ENCODE data around the gene MUSK. TPM values are rescaled to one million over a fixed set of nuclear protein-coding genes. Genes with fewer than 3 reads are reported as not detected.
"Not testable (repeated sequence)": the region's sequence is repeated elsewhere in the genome, so short reads cannot be mapped to it uniquely, and the experiment has no call there.

MUSK gene
- total and polyA plus RNA-seq, 5 donors = 0.86 to 6.4 (median 4.7) TPM

DNA sequence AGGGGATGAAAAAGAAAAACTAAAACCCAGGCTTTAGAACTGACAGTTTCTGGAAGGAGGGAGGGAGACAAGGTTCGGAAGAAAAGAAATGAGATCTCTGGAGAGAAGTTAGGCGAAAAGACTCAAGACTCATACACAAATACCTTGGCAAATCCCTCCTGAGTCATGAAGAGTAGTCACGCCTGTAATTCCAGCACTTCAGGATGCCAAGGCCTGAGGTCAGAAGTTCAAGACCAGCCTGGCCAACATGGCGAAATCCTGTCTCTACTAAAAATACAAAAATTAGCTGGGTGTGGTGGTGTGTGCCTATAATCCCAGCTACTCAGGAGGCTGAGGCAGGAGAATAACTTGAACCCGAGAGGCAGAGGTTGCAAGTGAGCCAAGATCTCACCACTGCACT, 27.3 kb downstream of the MUSK start:
- H3K27ac ChIP-seq (ENCODE audit: low read length); H3K4me3 ChIP-seq (ENCODE audit: low read length); ATAC-seq; H3K9me3 ChIP-seq (ENCODE audit: control insufficient read depth, low read length); intact Hi-C loops (cut with DNase I); H3K27me3 ChIP-seq (ENCODE audit: control insufficient read depth, insufficient read depth); H3K4me1 ChIP-seq (ENCODE audit: control insufficient read depth, insufficient read depth, low read length): not testable (repeated sequence)
- 81% methylated on average over 5 of the region's 5 CpGs for WGBS
- peak in 2 of 3 donors; percentile 13 to 36 for DNase-seq

GRCh38 chr9:110700953-110701352, 32.4 kb downstream of the MUSK start:
- no peaks in the 10 kb centered on the region for H3K27me3 ChIP-seq (ENCODE audit: control insufficient read depth, insufficient read depth)
- ATAC-seq (no peak), DNase-seq (no peak)
- intact Hi-C loops (cut with DNase I) = no loop called here
- WGBS = 60% methylated on average over 1 of the region's 1 CpG
- H3K9me3 ChIP-seq (ENCODE audit: control insufficient read depth, low read length) = no peaks in the 10 kb centered on the region
- H3K4me3 ChIP-seq (ENCODE audit: low read length) = no peak overlapping the region
- no peak overlapping the region for H3K27ac ChIP-seq (ENCODE audit: low read length)
- no peaks in the 10 kb centered on the region for H3K4me1 ChIP-seq (ENCODE audit: control insufficient read depth, insufficient read depth, low read length)

DNA sequence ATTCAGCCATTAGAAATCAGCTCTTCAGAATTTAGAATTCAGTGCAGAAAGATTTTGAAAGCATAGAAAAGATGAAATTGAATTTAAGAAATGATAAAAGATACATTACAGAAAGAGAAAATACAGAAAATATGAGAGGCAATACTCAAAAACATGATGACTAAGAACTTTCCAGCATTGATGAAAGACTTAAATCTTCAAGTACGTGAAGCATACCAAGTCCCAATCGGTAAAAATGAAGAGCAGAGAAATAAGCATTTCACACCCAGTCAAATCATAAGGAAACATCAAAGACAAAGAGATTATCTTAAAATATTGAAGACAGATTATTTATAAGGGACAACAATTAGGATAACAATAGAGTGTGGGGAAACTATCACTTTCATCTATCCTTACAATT, 35.1 kb downstream of the MUSK start:
- Histone ChIP-seq H3K9me3 (ENCODE audit: control insufficient read depth, low read length) (no peaks in the 10 kb centered on the region), H3K27me3 (ENCODE audit: control insufficient read depth, insufficient read depth) (no peaks in the 10 kb centered on the region), H3K4me1 (ENCODE audit: control insufficient read depth, insufficient read depth, low read length) (no peaks in the 10 kb centered on the region), H3K4me3 (ENCODE audit: low read length) (no peak overlapping the region), H3K27ac (ENCODE audit: low read length) (no peak overlapping the region)
- 97% methylated on average over 2 of the region's 2 CpGs for WGBS
- ATAC-seq = no peak
- no peak for DNase-seq
- intact Hi-C loops (cut with DNase I) = no loop called here

DNA sequence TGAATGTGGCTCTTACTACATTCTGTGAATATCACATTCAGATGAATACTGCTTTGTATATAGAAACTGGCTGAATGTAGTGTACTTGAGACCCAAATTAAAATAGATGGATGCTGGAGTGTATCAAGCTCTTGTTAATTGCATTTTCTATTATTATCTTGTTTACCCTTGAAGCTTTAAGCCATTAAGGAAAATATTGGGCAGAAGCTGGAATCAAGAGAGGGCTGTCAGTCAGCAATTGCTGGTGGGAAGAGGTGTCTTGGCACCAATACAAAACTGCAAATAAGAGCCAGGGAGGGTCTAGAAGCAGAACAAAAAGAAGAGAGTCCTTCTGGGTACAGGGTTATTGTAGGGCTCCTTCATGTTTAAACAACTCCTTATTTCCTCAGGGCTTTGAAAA, 38.8 kb downstream of the MUSK start:
- Histone ChIP-seq H3K9me3 (ENCODE audit: control insufficient read depth, low read length) (no peaks in the 10 kb centered on the region), H3K27ac (ENCODE audit: low read length) (no peak overlapping the region), H3K4me3 (ENCODE audit: low read length) (no peak overlapping the region), H3K27me3 (ENCODE audit: control insufficient read depth, insufficient read depth) (no peaks in the 10 kb centered on the region), H3K4me1 (ENCODE audit: control insufficient read depth, insufficient read depth, low read length) (no peaks in the 10 kb centered on the region)
- ATAC-seq = no peak
- intact Hi-C loops (cut with DNase I) = no loop called here
- no peak for DNase-seq

GRCh38 chr9:110710420-110710819, 41.8 kb downstream of the MUSK start:
- no peaks in the 10 kb centered on the region for H3K4me1 ChIP-seq (ENCODE audit: control insufficient read depth, insufficient read depth, low read length)
- H3K4me3 ChIP-seq (ENCODE audit: low read length) = no peak overlapping the region
- no peaks in the 10 kb centered on the region for H3K27me3 ChIP-seq (ENCODE audit: control insufficient read depth, insufficient read depth)
- no peak overlapping the region for H3K27ac ChIP-seq (ENCODE audit: low read length)
- WGBS = 68% methylated on average over 3 of the region's 3 CpGs
- ATAC-seq (no peak), DNase-seq (no peak)
- intact Hi-C loops (cut with DNase I) = no loop called here
- H3K9me3 ChIP-seq (ENCODE audit: control insufficient read depth, low read length) = no peaks in the 10 kb centered on the region

DNA sequence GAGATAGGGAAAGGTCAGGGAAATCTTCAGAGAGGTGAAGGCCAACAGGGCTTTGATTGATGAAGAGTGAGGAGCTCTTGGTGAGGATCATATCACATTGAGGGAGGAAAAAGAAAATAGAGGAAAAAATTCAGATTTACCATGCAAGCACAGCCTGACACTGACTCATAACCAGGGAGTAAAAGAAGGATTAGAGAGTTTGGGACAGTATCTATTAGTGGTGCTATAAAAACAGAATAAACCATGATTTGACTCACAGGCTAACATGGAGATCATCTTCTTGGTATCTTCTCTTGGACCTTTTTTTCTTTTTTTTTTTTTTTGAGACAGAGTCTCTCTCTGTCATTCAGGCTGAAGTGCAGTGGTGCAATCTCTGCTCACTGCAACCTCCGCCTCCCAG, 44.4 kb downstream of the MUSK start:
- H3K9me3 ChIP-seq (ENCODE audit: control insufficient read depth, low read length) = no peaks in the 10 kb centered on the region
- ATAC-seq = no peak
- H3K4me1 ChIP-seq (ENCODE audit: control insufficient read depth, insufficient read depth, low read length) = no peaks in the 10 kb centered on the region
- DNase-seq = no peak
- H3K27me3 ChIP-seq (ENCODE audit: control insufficient read depth, insufficient read depth) = no peaks in the 10 kb centered on the region
- no peak overlapping the region for H3K4me3 ChIP-seq (ENCODE audit: low read length)
- intact Hi-C loops (cut with DNase I) = no loop called here
- 97% methylated on average over 1 of the region's 1 CpG for WGBS
- H3K27ac ChIP-seq (ENCODE audit: low read length) = no peak overlapping the region

DNA sequence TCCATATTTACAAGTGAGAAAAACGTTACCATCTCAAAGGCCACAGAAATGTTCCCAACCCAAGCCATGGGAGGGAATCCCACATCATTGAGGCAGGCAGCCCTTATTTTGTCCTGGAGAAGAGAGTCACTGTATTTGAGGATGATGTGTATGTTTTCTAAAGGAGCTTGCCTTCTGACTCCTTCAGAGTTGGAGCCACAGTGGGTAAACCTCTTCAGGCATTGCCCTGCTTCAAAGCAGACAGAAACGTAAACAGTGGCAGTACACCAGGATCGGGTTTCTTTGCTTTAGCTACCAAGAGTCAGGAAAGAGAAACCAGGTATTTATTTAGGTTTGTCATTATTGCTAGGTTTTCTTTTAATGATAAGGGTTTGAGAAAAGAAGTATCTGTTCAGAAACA, 45.7 kb downstream of the MUSK start:
- WGBS = 55% methylated on average over 3 of the region's 3 CpGs
- Histone ChIP-seq H3K27ac (ENCODE audit: low read length) (no peak overlapping the region), H3K4me3 (ENCODE audit: low read length) (no peak overlapping the region), H3K9me3 (ENCODE audit: control insufficient read depth, low read length) (no peaks in the 10 kb centered on the region), H3K27me3 (ENCODE audit: control insufficient read depth, insufficient read depth) (no peaks in the 10 kb centered on the region), H3K4me1 (ENCODE audit: control insufficient read depth, insufficient read depth, low read length) (no peaks in the 10 kb centered on the region)
- intact Hi-C loops (cut with DNase I) = no loop called here
- DNase-seq (no peak), ATAC-seq (no peak)

DNA sequence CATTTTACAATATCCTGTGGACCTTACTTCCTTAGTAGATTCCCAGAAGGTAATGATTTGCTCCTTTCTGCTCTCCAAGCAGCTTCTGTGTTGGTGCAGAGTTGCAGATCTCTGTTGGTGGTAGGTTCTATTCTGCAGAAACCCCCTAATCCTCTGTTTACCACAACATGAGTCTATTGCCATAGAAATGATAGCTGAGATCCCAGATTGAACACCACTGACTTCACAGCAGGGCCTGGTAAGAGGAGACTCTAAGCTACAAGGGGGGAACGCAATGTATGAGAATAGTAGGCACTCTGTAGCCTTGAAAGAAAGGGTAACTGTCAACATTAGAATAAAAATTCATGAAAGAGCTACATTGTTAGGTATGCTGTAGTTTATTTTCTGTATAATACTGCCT, 59.5 kb downstream of the MUSK start:
- H3K27ac ChIP-seq (ENCODE audit: low read length) = no peak overlapping the region
- DNase-seq = no peak
- no peaks in the 10 kb centered on the region for H3K4me1 ChIP-seq (ENCODE audit: control insufficient read depth, insufficient read depth, low read length)
- no peaks in the 10 kb centered on the region for H3K27me3 ChIP-seq (ENCODE audit: control insufficient read depth, insufficient read depth)
- no peak for ATAC-seq
- no peak overlapping the region for H3K4me3 ChIP-seq (ENCODE audit: low read length)
- 88% methylated on average over 1 of the region's 1 CpG for WGBS
- intact Hi-C loops (cut with DNase I) = no loop called here
- H3K9me3 ChIP-seq (ENCODE audit: control insufficient read depth, low read length) = no peaks in the 10 kb centered on the region

- H3K27me3 ChIP-seq (ENCODE audit: control insufficient read depth, insufficient read depth) = no peaks in the 10 kb centered on the region
- DNase-seq (no peak), ATAC-seq (no peak)
- intact Hi-C loops (cut with DNase I) = no loop called here
- H3K9me3 ChIP-seq (ENCODE audit: control insufficient read depth, low read length) = no peaks in the 10 kb centered on the region
- no peaks in the 10 kb centered on the region for H3K4me1 ChIP-seq (ENCODE audit: control insufficient read depth, insufficient read depth, low read length)
- no peak overlapping the region for H3K27ac ChIP-seq (ENCODE audit: low read length)
- no peak overlapping the region for H3K4me3 ChIP-seq (ENCODE audit: low read length)
Measured at GRCh38 chr9:110729641-110730040, 61.0 kb downstream of the MUSK start.

GRCh38 chr9:110731437-110732028, 62.9 kb downstream of the MUSK start:
- H3K9me3 ChIP-seq (ENCODE audit: control insufficient read depth, low read length) = no peaks in the 10 kb centered on the region

GRCh38 chr9:110738982-110739381, 70.4 kb downstream of the MUSK start:
- Histone ChIP-seq H3K27me3 (ENCODE audit: control insufficient read depth, insufficient read depth) (no peaks in the 10 kb centered on the region), H3K4me1 (ENCODE audit: control insufficient read depth, insufficient read depth, low read length) (peaks cover 2% of the 10 kb centered on the region), H3K9me3 (ENCODE audit: control insufficient read depth, low read length) (no peaks in the 10 kb centered on the region), H3K27ac (ENCODE audit: low read length) (no peak overlapping the region), H3K4me3 (ENCODE audit: low read length) (no peak overlapping the region)
- ATAC-seq (no peak), DNase-seq (no peak)
- intact Hi-C loops (cut with DNase I) = no loop called here

More at GRCh38 chr9:110731437-110732028, 62.9 kb downstream of the MUSK start:
- ATAC-seq = peak in 1 of 2 donors; percentile 45
- Histone ChIP-seq H3K27ac (ENCODE audit: low read length) (no peak overlapping the region), H3K27me3 (ENCODE audit: control insufficient read depth, insufficient read depth) (no peaks in the 10 kb centered on the region), H3K4me1 (ENCODE audit: control insufficient read depth, insufficient read depth, low read length) (no peaks in the 10 kb centered on the region), H3K4me3 (ENCODE audit: low read length) (no peak overlapping the region)
- intact Hi-C loops (cut with DNase I) = no loop called here
- WGBS = 74% methylated on average over 2 of the region's 2 CpGs
- no peak for DNase-seq

DNA sequence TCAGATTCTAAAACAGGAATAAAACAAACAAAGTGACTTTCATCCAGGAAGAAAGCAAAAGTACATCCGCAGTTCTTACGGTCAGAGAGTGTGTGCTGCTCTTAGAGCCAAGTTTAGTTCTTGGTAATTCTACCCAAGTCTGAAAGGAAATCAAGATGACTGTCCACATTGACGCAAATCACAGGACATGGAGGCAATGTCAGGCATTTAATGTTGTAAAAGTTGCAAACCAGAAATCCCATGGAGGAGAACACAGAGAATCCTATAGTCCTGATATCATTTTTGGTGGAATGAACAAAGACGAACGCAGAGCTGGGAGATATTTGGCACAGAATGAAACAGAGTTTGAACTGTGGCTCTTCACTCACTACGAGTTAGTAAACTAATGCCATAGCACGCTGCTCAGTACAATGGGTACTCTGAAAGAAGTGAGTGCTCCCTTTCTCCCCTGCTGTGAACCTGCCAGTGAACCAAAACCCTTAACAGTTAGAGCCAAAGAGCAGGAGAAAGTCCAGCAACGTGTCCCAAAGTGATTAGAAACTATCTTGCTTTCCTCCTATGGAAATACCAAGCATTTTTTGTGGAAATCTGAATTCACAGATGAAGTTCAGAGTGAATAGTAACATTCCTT, 74.3 kb downstream of the MUSK start:
- intact Hi-C loops (cut with DNase I) = no loop called here
- 27% methylated on average over 8 of the region's 8 CpGs for WGBS
- H3K4me3 ChIP-seq (ENCODE audit: low read length) = no peak overlapping the region
- H3K4me1 ChIP-seq (ENCODE audit: control insufficient read depth, insufficient read depth, low read length) = peaks cover 2% of the 10 kb centered on the region
- no peak for DNase-seq
- H3K27me3 ChIP-seq (ENCODE audit: control insufficient read depth, insufficient read depth) = no peaks in the 10 kb centered on the region
- ATAC-seq = peak; percentile 83 to 86
- H3K27ac ChIP-seq (ENCODE audit: low read length) = peak overlapping the region; percentile 38
- no peaks in the 10 kb centered on the region for H3K9me3 ChIP-seq (ENCODE audit: control insufficient read depth, low read length)
